Measurements from ENCODE around the gene APC. TPM values are rescaled to one million over a fixed set of nuclear protein-coding genes. Genes with fewer than 3 reads are reported as not detected.

Gene APC
- total and polyA plus RNA-seq, 10 of the 15 experiments (the other 5 are each of a cell fraction or from before 2014, with no cell fraction given), result 3.2 to 23.3 (median 13.8) TPM

DNA sequence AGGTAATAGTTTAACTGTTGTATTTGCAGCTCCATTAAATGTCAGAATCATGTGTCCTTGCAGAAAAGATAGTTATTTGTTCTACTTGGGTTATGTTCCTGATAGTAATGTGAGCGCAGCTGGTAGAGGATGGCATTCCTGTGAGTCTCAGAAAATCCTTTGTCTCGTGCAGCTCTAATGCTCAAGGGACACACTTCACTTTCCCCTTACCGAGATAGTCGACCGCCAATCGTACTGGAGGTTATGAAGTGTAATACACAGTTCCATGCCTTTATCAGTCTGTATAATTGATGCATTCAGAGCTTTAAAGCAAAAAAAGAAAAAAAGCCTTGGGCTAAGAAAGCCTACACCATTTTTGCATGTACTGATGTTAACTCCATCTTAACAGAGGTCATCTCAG is 63.2 kb downstream of the APC start (continued):
- TF ChIP-seq, protein P1, sequence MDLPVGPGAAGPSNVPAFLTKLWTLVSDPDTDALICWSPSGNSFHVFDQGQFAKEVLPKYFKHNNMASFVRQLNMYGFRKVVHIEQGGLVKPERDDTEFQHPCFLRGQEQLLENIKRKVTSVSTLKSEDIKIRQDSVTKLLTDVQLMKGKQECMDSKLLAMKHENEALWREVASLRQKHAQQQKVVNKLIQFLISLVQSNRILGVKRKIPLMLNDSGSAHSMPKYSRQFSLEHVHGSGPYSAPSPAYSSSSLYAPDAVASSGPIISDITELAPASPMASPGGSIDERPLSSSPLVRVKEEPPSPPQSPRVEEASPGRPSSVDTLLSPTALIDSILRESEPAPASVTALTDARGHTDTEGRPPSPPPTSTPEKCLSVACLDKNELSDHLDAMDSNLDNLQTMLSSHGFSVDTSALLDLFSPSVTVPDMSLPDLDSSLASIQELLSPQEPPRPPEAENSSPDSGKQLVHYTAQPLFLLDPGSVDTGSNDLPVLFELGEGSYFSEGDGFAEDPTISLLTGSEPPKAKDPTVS (IDR thresholded peaks at IDR 0.05; ENCODE audit: low read depth, low read length), result no peak
- no peak for TF ChIP-seq CBFB (IDR thresholded peaks at IDR 0.05; ENCODE audit: low read depth)

- H3K4me2 ChIP-seq (ENCODE audit: control insufficient read depth, insufficient read depth), result no peak overlapping the region
- no peak overlapping the region for H2AFZ ChIP-seq (ENCODE audit: control insufficient read depth, low read depth, low read length)
- ATAC-seq (no peak), FAIRE-seq (no peak), DNase-seq (ENCODE audit: low read depth, low spot score) (no peak)
- no peaks in the 10 kb centered on the region for H4K20me1 ChIP-seq (ENCODE audit: control insufficient read depth, insufficient read depth)
- H3K27me3 ChIP-seq (replicated peaks in 1 of 2; ENCODE audit: control insufficient read depth in 2 of 2, insufficient read depth in 2 of 2, low read length in 1 of 2), result no peaks in the 10 kb centered on the region
- BruUV-seq (replicated peaks), result no TSS peak
- no peaks in the 10 kb centered on the region for H3K9me3 ChIP-seq (replicated peaks; ENCODE audit: control insufficient read depth, insufficient read depth, low read length)
- in situ Hi-C loops (cut with MboI), result no loop called here
- TF ChIP-seq POLR2AphosphoS5 (IDR thresholded peaks at IDR 0.05; ENCODE audit: low read length) (no peak), JUNB (IDR thresholded peaks at IDR 0.05) (no peak), NRF1 (conservative IDR thresholded peaks at IDR 0.05; ENCODE audit: low read depth, low read length) (no peak), NR2F1 (conservative IDR thresholded peaks at IDR 0.05) (no peak), SPI1 (IDR thresholded peaks at IDR 0.05; ENCODE audit: borderline replicate concordance, insufficient read depth, low read depth, low read length) (no peak), MYB (IDR thresholded peaks at IDR 0.05; ENCODE audit: borderline replicate concordance, low read depth, low read length) (no peak), KLF5 (IDR thresholded peaks at IDR 0.05; ENCODE audit: partially characterized antibody) (no peak), NR2C1 (IDR thresholded peaks at IDR 0.05) (no peak), HCFC1 (IDR thresholded peaks at IDR 0.05; ENCODE audit: low read length) (no peak), NFYA (IDR thresholded peaks at IDR 0.05; ENCODE audit: borderline replicate concordance, low read depth, low read length) (no peak), MYC (IDR thresholded peaks at IDR 0.05; ENCODE audit: insufficient read depth, insufficient read length, insufficient replicate concordance, low read length, severe bottlenecking) (no peak), EZH2 (IDR thresholded peaks at IDR 0.05; ENCODE audit: borderline replicate concordance, control insufficient read depth, low read depth, low read length) (no peak), ESRRA (IDR thresholded peaks at IDR 0.05; ENCODE audit: low read length) (no peak), NFYB (IDR thresholded peaks at IDR 0.05; ENCODE audit: insufficient read depth, low read depth, low read length) (no peak), RFX5 (IDR thresholded peaks at IDR 0.05; ENCODE audit: low read depth, low read length) (no peak), SREBF1 (IDR thresholded peaks at IDR 0.05; ENCODE audit: low read length) (no peak), NBN (IDR thresholded peaks at IDR 0.05) (no peak), DPF2 (IDR thresholded peaks at IDR 0.05) (no peak), PAX8 (IDR thresholded peaks at IDR 0.05) (no peak)
- TF ChIP-seq, protein P2, sequence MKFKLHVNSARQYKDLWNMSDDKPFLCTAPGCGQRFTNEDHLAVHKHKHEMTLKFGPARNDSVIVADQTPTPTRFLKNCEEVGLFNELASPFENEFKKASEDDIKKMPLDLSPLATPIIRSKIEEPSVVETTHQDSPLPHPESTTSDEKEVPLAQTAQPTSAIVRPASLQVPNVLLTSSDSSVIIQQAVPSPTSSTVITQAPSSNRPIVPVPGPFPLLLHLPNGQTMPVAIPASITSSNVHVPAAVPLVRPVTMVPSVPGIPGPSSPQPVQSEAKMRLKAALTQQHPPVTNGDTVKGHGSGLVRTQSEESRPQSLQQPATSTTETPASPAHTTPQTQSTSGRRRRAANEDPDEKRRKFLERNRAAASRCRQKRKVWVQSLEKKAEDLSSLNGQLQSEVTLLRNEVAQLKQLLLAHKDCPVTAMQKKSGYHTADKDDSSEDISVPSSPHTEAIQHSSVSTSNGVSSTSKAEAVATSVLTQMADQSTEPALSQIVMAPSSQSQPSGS (IDR thresholded peaks at IDR 0.05; ENCODE audit: low read length), result no peak
- ChIA-PET SMC1A (ENCODE audit: uncharacterized antibody, unreplicated experiment) (interaction anchor here (0.9 kb wide), 1 partner anchor 8 kb away, joined by 3 read pairs; no protein-coding TSS in a partner anchor), POLR2A (no interaction called here), RAD21 (ENCODE audit: unreplicated experiment) (no interaction called here), CTCF (interaction anchor here (1.2 kb wide), 1 partner anchor 11 kb away, joined by 3 read pairs; no protein-coding TSS in a partner anchor)
- H3K27ac ChIP-seq (ENCODE audit: control insufficient read depth, insufficient read depth), result no peak overlapping the region
- no peaks in the 10 kb centered on the region for H3K4me1 ChIP-seq (ENCODE audit: control insufficient read depth, insufficient read depth, low read length)
- H3K4me3 ChIP-seq, result no peak overlapping the region
- intact Hi-C loops (cut with micrococcal nuclease; ENCODE audit: unreplicated experiment), result no loop called here
- H3K79me2 ChIP-seq (ENCODE audit: control insufficient read depth, insufficient read depth, low read length), result no peaks in the 10 kb centered on the region
- WGBS (ENCODE audit: insufficient coverage, insufficient replicate concordance, low lambda C conversion rate, missing lambda C conversion rate), result 100% methylated on average over 1 of the region's 1 CpG
- peaks cover 0 to 7% of the 10 kb centered on the region in 2 experiments; a peak in 2 of 4 replicates for H3K36me3 ChIP-seq (ENCODE audit: control insufficient read depth in 2 of 2, insufficient read depth in 2 of 2, low read length in 1 of 2)
- no peak overlapping the region for H3K9ac ChIP-seq (ENCODE audit: control insufficient read depth, insufficient read depth, low read length)
These were observed 73.3 kb downstream of the APC start for GRCh38 chr5:112811023-112811422.

All from GM12878 (cell line).